ENCODE measurements around the gene FAM168B.

GRCh38 chr2:131103165-131103564 is 9.9 kb upstream of the FAM168B start:
- no peak for TF ChIP-seq TCF7L2 (IDR thresholded peaks at IDR 0.05; ENCODE audit: low read depth, low read length)
- TF ChIP-seq, protein P1, sequence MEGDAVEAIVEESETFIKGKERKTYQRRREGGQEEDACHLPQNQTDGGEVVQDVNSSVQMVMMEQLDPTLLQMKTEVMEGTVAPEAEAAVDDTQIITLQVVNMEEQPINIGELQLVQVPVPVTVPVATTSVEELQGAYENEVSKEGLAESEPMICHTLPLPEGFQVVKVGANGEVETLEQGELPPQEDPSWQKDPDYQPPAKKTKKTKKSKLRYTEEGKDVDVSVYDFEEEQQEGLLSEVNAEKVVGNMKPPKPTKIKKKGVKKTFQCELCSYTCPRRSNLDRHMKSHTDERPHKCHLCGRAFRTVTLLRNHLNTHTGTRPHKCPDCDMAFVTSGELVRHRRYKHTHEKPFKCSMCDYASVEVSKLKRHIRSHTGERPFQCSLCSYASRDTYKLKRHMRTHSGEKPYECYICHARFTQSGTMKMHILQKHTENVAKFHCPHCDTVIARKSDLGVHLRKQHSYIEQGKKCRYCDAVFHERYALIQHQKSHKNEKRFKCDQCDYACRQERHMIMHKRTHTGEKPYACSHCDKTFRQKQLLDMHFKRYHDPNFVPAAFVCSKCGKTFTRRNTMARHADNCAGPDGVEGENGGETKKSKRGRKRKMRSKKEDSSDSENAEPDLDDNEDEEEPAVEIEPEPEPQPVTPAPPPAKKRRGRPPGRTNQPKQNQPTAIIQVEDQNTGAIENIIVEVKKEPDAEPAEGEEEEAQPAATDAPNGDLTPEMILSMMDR (CRISPR knock-in tag; IDR thresholded peaks at IDR 0.05) = no peak
- no peak for TF ChIP-seq REST (IDR thresholded peaks at IDR 0.05; ENCODE audit: borderline replicate concordance in 1 of 2, low read depth in 1 of 2, low read length in 2 of 2)
- TF ChIP-seq POLR2A (IDR thresholded peaks at IDR 0.05; ENCODE audit: insufficient read depth in 1 of 2, low read depth in 2 of 2, low read length in 2 of 2) = no peak

Data from HepG2 (cell line).